ENCODE measurements around the gene MIAT. TPM values are rescaled to one million over a fixed set of nuclear protein-coding genes. Genes with fewer than 3 reads are reported as not detected.

Gene MIAT
- total and polyA plus RNA-seq, 2 of the 8 experiments (the other 6 are each of a cell fraction or from before 2014, with no cell fraction given) = 27.6 to 36.0 TPM

DNA sequence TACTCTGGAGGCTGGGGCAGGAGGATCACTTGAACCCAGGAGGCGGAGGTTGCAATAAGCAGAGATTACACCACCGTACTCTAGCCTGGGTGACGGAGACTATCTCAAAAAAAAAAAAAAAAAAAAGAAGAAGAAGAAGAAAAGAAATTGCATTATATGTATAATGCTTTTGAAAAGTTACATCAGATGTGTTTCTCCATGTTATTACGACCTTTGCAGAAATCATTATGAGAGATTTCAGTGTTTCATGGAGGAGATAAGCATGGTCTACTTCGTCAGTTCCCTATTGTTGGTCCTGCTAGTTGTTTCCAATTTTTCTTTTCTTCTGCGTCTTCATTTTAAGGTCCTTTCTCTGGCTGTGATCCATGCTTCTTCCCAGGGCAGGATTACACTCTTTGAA, 3.0 kb downstream of the MIAT start (continued):
- TF ChIP-seq ASH2L (IDR thresholded peaks at IDR 0.05; ENCODE audit: low read length) = no peak
- TF ChIP-seq KDM1A (IDR thresholded peaks at IDR 0.05; ENCODE audit: borderline replicate concordance, low read length) = no peak
- no peak for TF ChIP-seq SP1 (IDR thresholded peaks at IDR 0.05; ENCODE audit: low read depth, low read length)
- no peak for TF ChIP-seq CBX5 (IDR thresholded peaks at IDR 0.05; ENCODE audit: low read depth, low read length)

All from H1 (cell line).